Right lobe of liver (tissue), 6 donors: Measurements from ENCODE around the gene DHX30. TPM values are rescaled to one million over a fixed set of nuclear protein-coding genes. Genes with fewer than 3 reads are reported as not detected.

Experiments used
- ATAC-seq, 4 donors: fragments of 200-7000 bp; cut with Tn5 transposase; one replicate each; pipeline ENCODE4 v1.9.1; 2020; ENCODE audit warnings: mild to moderate bottlenecking in 4 of 4, moderate library complexity in 4 of 4
- DNase-seq, 3 donors: peaks; one replicate each; pipeline ENCODE4 v3.0.0-alpha.2; 2020
- H3K27ac ChIP-seq, 3 donors: fragments of 200-600 bp; one replicate each; pipeline ENCODE4 v1.8.0; 2022
- H3K27me3 ChIP-seq, 2 donors: fragments of 200-600 bp; one replicate each; pipeline ENCODE4 v1.8.0; 2022
- H3K36me3 ChIP-seq, 4 donors: fragments of 200-600 bp; sonication (generic) in 1 of 4; one replicate each; pipeline versions ENCODE4 v1.5.1 to v1.8.0; 2017 to 2022; ENCODE audit warnings: control low read depth in 1 of 4
- H3K4me1 ChIP-seq, 4 donors: fragments of 200-600 bp; sonication (generic) in 1 of 4; one replicate each; pipeline versions ENCODE4 v1.5.1 to v1.8.0; 2017 to 2022; ENCODE audit warnings: control low read depth in 1 of 4
- H3K4me3 ChIP-seq, 3 donors: fragments of 200-600 bp; one replicate each; pipeline ENCODE4 v1.8.0; 2022
- H3K9me3 ChIP-seq, 4 donors: fragments of 200-600 bp; sonication (generic) in 1 of 4; one replicate each; pipeline versions ENCODE4 v1.5.1 to v1.8.0; 2017 to 2022; ENCODE audit warnings: control low read depth in 1 of 4
- POLR2A ChIP-seq: fragments of 450-650 bp; IDR thresholded peaks from one replicate; pipeline ENCODE4 v1.6.1; 2017; ENCODE audit warnings: antibody characterized with exemption, mild to moderate bottlenecking
- WGBS: methylation state at CpG from one replicate; pipeline ENCODE4 v1.1.6; 2018; ENCODE audit warnings: low coverage, low lambda C conversion rate; ENCODE audit not compliant: insufficient coverage; ENCODE audit errors: missing lambda C conversion rate; 5-methylcytosine and 5-hydroxymethylcytosine counted together
- intact Hi-C, 2 donors: fragments of 100-400 bp; cut with DNase I; formaldehyde crosslinking; loops; one replicate each; pipeline versions ENCODE4 v1.11.2 to v1.14.1; 2022
- total RNA-seq, 6 experiments: library from RNA; depleted of rRNA in 2 of 6; stranded (reverse); fragments of >200 nt in 2 of 6; fragmentation: NEBNext Ultra II Directional in 3 of 6; extraction: Animal tissue kit (Norgen Biotek cat#: 25700) in 3 of 6; gene quantifications; one replicate each; pipeline versions ENCODE4 v1.1.0 to v1.2.4, GENCODE V29; 2016 to 2023
- TF ChIP-seq, protein P1 (sequence below), 4 donors: fragments of 200-600 bp in 3 of 4; fragments of 450-650 bp in 1 of 4; IDR thresholded peaks; one replicate each; pipeline versions ENCODE4 v1.5.1 to v1.8.0; 2016 to 2022; ENCODE audit warnings: antibody characterized with exemption in 4 of 4, mild to moderate bottlenecking in 2 of 4
- donor health status: DM: no; HTN: yes; CAD: no.
- donor health status: DM: no; HTN: no; CAD: no.
- donor health status: DM: no; HTN: no; CAD: no.
- donor health status: DM: no; HTN: yes; CAD: no.
- donor health status: DM: no; HTN: yes; CAD: no.

DHX30 gene
- total RNA-seq, 6 experiments from 2014 or later = 20.1 to 40.9 (median 28.7) TPM

DNA sequence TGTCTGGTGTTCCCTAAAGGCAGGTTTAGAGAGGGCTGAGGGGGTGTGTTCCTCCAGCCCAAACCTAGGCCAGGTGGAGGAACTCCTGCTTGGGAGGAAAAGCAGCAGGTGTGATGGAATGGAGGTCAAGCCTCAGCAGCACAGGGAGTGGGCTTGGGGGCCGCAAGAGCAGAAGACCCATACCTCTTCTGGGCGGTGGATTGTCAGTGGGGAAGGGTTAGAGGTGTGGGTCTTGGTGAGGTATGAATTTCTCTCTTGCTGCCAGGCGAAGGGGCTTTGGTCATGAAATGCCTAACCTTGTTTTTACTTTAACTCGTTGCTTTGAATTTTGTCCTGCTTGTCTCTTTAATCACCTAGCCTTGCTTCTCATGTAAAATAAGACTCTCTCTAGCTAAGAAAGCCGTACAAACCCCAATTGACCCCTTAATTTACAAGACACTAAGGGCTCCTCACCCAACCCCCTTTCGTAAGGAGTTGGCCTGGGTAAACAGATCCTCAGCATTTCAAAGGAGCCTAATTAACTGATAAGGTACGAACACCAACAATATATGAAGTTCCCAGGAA, 38.9 kb downstream of the DHX30 start:
- Histone ChIP-seq H3K9me3 (no peaks in the 10 kb centered on the region), H3K27ac (no peak overlapping the region), H3K4me3 (no peak overlapping the region), H3K27me3 (no peaks in the 10 kb centered on the region), H3K36me3 (peaks cover 0 to 74% (median 32%) of the 10 kb centered on the region in 4 donors), H3K4me1 (no peaks in the 10 kb centered on the region)
- intact Hi-C loops = loop anchor here (10.0 kb wide), 2 partner anchors 153 to 313 kb away; no protein-coding TSS in a partner anchor
- no peak for DNase-seq
- no peak for TF ChIP-seq POLR2A
- TF ChIP-seq, protein P1, sequence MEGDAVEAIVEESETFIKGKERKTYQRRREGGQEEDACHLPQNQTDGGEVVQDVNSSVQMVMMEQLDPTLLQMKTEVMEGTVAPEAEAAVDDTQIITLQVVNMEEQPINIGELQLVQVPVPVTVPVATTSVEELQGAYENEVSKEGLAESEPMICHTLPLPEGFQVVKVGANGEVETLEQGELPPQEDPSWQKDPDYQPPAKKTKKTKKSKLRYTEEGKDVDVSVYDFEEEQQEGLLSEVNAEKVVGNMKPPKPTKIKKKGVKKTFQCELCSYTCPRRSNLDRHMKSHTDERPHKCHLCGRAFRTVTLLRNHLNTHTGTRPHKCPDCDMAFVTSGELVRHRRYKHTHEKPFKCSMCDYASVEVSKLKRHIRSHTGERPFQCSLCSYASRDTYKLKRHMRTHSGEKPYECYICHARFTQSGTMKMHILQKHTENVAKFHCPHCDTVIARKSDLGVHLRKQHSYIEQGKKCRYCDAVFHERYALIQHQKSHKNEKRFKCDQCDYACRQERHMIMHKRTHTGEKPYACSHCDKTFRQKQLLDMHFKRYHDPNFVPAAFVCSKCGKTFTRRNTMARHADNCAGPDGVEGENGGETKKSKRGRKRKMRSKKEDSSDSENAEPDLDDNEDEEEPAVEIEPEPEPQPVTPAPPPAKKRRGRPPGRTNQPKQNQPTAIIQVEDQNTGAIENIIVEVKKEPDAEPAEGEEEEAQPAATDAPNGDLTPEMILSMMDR (IDR thresholded peaks at IDR 0.05) = no peak
- 80% methylated on average over 4 of the region's 7 CpGs for WGBS
- no peak for ATAC-seq

DNA sequence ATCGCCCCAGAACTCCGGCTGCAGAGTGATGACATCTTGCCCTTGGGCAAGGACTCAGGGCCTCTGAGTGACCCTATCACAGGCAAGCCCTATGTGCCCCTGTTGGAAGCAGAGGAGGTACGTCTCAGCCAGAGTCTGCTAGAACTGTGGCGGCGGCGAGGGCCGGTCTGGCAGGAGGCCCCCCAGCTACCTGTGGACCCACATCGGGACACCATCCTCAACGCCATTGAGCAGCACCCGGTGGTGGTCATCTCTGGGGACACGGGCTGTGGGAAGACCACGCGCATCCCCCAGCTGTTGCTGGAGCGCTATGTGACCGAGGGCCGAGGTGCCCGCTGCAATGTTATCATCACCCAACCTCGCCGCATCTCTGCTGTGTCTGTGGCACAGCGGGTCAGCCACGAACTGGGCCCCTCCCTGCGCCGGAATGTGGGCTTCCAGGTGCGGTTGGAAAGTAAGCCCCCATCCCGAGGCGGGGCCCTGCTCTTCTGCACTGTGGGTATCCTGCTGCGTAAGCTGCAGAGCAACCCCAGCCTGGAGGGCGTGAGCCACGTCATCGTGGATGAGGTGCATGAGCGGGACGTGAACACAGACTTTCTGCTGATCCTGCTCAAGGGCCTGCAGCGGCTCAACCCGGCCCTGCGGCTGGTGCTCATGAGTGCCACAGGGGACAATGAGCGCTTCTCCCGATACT, 43.4 kb downstream of the DHX30 start:
- H3K27ac ChIP-seq = no peak overlapping the region
- H3K27me3 ChIP-seq = no peaks in the 10 kb centered on the region
- no peak for TF ChIP-seq POLR2A
- TF ChIP-seq, protein P1 (IDR thresholded peaks at IDR 0.05) = no peak
- no peak overlapping the region for H3K4me3 ChIP-seq
- 89% methylated on average over 4 of the region's 37 CpGs for WGBS
- H3K36me3 ChIP-seq = peaks cover 0 to 85% (median 43%) of the 10 kb centered on the region in 4 donors
- intact Hi-C loops = loop anchor here (10.0 kb wide), 2 partner anchors 148 to 308 kb away; no protein-coding TSS in a partner anchor
- no peaks in the 10 kb centered on the region for H3K4me1 ChIP-seq
- ATAC-seq = no peak
- no peaks in the 10 kb centered on the region for H3K9me3 ChIP-seq
- DNase-seq = no peak

- H3K36me3 ChIP-seq = peaks cover 0 to 80% (median 40%) of the 10 kb centered on the region in 4 donors
- no CpG with 5 or more reads among the region's 10 CpGs for WGBS
- intact Hi-C loops = loop anchor here (10.0 kb wide), 2 partner anchors 148 to 308 kb away; no protein-coding TSS in a partner anchor
Measured at GRCh38 chr3:47846880-47847248, 43.9 kb downstream of the DHX30 start.

GRCh38 chr3:47847260-47847659, 44.3 kb downstream of the DHX30 start:
- Histone ChIP-seq H3K4me1 (no peaks in the 10 kb centered on the region), H3K27ac (no peak overlapping the region), H3K36me3 (peaks cover 0 to 77% (median 38%) of the 10 kb centered on the region in 4 donors), H3K9me3 (no peaks in the 10 kb centered on the region), H3K27me3 (no peaks in the 10 kb centered on the region), H3K4me3 (no peak overlapping the region)
- WGBS = no CpG with 5 or more reads among the region's 11 CpGs
- intact Hi-C loops = loop anchor here (10.0 kb wide), 2 partner anchors 148 to 308 kb away; no protein-coding TSS in a partner anchor
- TF ChIP-seq, protein P1 (IDR thresholded peaks at IDR 0.05) = no peak
- no peak for TF ChIP-seq POLR2A
- DNase-seq (no peak), ATAC-seq (no peak)

More at GRCh38 chr3:47846880-47847248, 43.9 kb downstream of the DHX30 start:
- no peak overlapping the region for H3K4me3 ChIP-seq
- H3K27me3 ChIP-seq = no peaks in the 10 kb centered on the region
- no peaks in the 10 kb centered on the region for H3K4me1 ChIP-seq
- H3K9me3 ChIP-seq = no peaks in the 10 kb centered on the region
- ATAC-seq (no peak), DNase-seq (no peak)
- TF ChIP-seq POLR2A = no peak
- TF ChIP-seq, protein P1 (IDR thresholded peaks at IDR 0.05) = no peak
- no peak overlapping the region for H3K27ac ChIP-seq
